Measurements from ENCODE around the gene STRIP2. TPM values are rescaled to one million over a fixed set of nuclear protein-coding genes. Genes with fewer than 3 reads are reported as not detected.

STRIP2 gene
- total RNA-seq, 1 experiment from 2014 or later: 10.8 TPM

DNA sequence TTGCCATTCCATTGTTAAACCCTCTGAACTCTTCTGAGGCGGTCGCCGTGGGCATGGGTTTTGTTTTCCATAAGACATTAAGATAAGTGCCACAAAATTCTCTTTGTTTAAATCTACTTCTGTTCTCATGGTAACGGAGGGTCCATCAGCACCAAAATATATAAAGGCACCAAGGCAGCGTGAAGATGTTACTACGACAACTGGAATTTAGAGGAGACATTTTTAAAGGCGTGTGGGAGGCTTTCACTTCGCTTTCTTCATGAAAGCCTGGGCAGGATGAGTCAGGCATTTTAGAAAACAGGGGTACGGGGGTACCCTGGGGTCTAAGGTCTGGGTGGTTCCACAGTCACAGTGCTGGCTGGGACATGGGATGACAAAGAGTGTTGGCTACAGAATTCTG, 102.1 kb downstream of the STRIP2 start:
- Histone ChIP-seq H3K27ac (ENCODE audit: low read depth, low read length) (no peak overlapping the region), H2AFZ (ENCODE audit: low read depth, low read length, poor library complexity, severe bottlenecking) (no peak overlapping the region), H3K4me1 (ENCODE audit: control insufficient read depth in 1 of 2, insufficient read depth in 2 of 2, low read length in 2 of 2) (peaks cover 4 to 10% of the 10 kb centered on the region in 2 experiments; a peak in 3 of 4 replicates), H3K9ac (ENCODE audit: low read length) (no peak overlapping the region), H3K9me2 (ENCODE audit: insufficient read depth) (no peaks in the 10 kb centered on the region), H3K4me2 (ENCODE audit: low read length) (no peak overlapping the region), H3K36me3 (ENCODE audit: control insufficient read depth in 1 of 2, insufficient read depth in 2 of 2, low read length in 2 of 2) (no peaks in the 10 kb centered on the region), H3K9me3 (ENCODE audit: control insufficient read depth in 1 of 2, insufficient read depth in 1 of 2, low read depth in 1 of 2, low read length in 2 of 2) (no peaks in the 10 kb centered on the region), H3K4me3 (replicated peaks in 1 of 2; ENCODE audit: low read depth in 1 of 2, low read length in 2 of 2) (no peak overlapping the region), H3K79me2 (ENCODE audit: insufficient read depth, low read length) (no peaks in the 10 kb centered on the region), H3K27me3 (ENCODE audit: insufficient read depth, low read length) (no peaks in the 10 kb centered on the region), H4K20me1 (ENCODE audit: insufficient read depth) (no peaks in the 10 kb centered on the region)
- DNase-seq (ENCODE audit: low read depth, low spot score) (no peak), ATAC-seq (no peak)
- ChIA-PET RAD21 (ENCODE audit: low non-redundant PET in 1 of 2, low total read pairs in 2 of 2, uncharacterized antibody in 2 of 2, unreplicated experiment in 2 of 2) (no interaction called here), CTCF (no interaction called here), POLR2A (no interaction called here)
- no TSS peak for BruUV-seq (replicated peaks)
- intact Hi-C loops (cut with micrococcal nuclease): no loop called here
- TF ChIP-seq, protein P1, sequence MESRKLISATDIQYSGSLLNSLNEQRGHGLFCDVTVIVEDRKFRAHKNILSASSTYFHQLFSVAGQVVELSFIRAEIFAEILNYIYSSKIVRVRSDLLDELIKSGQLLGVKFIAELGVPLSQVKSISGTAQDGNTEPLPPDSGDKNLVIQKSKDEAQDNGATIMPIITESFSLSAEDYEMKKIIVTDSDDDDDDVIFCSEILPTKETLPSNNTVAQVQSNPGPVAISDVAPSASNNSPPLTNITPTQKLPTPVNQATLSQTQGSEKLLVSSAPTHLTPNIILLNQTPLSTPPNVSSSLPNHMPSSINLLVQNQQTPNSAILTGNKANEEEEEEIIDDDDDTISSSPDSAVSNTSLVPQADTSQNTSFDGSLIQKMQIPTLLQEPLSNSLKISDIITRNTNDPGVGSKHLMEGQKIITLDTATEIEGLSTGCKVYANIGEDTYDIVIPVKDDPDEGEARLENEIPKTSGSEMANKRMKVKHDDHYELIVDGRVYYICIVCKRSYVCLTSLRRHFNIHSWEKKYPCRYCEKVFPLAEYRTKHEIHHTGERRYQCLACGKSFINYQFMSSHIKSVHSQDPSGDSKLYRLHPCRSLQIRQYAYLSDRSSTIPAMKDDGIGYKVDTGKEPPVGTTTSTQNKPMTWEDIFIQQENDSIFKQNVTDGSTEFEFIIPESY (IDR thresholded peaks at IDR 0.05; ENCODE audit: extremely low read depth, insufficient replicate concordance, low read length): no peak
- no peak for TF ChIP-seq EGR1 (IDR thresholded peaks at IDR 0.05; ENCODE audit: low read depth)
- TF ChIP-seq SIN3A (IDR thresholded peaks at IDR 0.05; ENCODE audit: low read depth): no peak
- TF ChIP-seq RAD21 (IDR thresholded peaks at IDR 0.05; ENCODE audit: low read depth): no peak
- TF ChIP-seq ELF1 (IDR thresholded peaks at IDR 0.05; ENCODE audit: borderline replicate concordance, low read depth): no peak
- TF ChIP-seq JUND (IDR thresholded peaks at IDR 0.05): no peak
- TF ChIP-seq, protein P2, sequence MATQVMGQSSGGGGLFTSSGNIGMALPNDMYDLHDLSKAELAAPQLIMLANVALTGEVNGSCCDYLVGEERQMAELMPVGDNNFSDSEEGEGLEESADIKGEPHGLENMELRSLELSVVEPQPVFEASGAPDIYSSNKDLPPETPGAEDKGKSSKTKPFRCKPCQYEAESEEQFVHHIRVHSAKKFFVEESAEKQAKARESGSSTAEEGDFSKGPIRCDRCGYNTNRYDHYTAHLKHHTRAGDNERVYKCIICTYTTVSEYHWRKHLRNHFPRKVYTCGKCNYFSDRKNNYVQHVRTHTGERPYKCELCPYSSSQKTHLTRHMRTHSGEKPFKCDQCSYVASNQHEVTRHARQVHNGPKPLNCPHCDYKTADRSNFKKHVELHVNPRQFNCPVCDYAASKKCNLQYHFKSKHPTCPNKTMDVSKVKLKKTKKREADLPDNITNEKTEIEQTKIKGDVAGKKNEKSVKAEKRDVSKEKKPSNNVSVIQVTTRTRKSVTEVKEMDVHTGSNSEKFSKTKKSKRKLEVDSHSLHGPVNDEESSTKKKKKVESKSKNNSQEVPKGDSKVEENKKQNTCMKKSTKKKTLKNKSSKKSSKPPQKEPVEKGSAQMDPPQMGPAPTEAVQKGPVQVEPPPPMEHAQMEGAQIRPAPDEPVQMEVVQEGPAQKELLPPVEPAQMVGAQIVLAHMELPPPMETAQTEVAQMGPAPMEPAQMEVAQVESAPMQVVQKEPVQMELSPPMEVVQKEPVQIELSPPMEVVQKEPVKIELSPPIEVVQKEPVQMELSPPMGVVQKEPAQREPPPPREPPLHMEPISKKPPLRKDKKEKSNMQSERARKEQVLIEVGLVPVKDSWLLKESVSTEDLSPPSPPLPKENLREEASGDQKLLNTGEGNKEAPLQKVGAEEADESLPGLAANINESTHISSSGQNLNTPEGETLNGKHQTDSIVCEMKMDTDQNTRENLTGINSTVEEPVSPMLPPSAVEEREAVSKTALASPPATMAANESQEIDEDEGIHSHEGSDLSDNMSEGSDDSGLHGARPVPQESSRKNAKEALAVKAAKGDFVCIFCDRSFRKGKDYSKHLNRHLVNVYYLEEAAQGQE (IDR thresholded peaks at IDR 0.05; ENCODE audit: low read depth): no peak
- TF ChIP-seq, protein P3, sequence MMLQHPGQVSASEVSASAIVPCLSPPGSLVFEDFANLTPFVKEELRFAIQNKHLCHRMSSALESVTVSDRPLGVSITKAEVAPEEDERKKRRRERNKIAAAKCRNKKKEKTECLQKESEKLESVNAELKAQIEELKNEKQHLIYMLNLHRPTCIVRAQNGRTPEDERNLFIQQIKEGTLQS (IDR thresholded peaks at IDR 0.05): no peak

Other genes with a start within 250 kb of the STRIP2 start
- gene SMO, start 245.8 kb upstream of the STRIP2 start, total RNA-seq (2021; ENCODE audit: unreplicated experiment): 12.8 TPM
- gene AHCYL2, start 209.4 kb upstream of the STRIP2 start, total RNA-seq (2021; ENCODE audit: unreplicated experiment): 17.0 TPM
- 8.9 TPM for gene SMKR1, start 68.1 kb downstream of the STRIP2 start, total RNA-seq (2021; ENCODE audit: unreplicated experiment)
- gene NRF1, start 177.3 kb downstream of the STRIP2 start, total RNA-seq (2021; ENCODE audit: unreplicated experiment): 25.9 TPM